IMR-90 (cell line): ENCODE data around the gene CCDC102A. TPM values are rescaled to one million over a fixed set of nuclear protein-coding genes. Genes with fewer than 3 reads are reported as not detected.

ENCODE experiments used
- ATAC-seq: fragments of 200-7000 bp; cut with Tn5 transposase; 2 replicates; pipeline ENCODE4 v1.9.1; 2020; ENCODE audit warnings: low read depth, mild to moderate bottlenecking, moderate library complexity
- BruUV-seq: library from RNA; stranded (reverse); fragments of 400-500 nt; replicated peaks from 2 replicates; lab custom pipeline; 2021; lab: Mats Ljungman, UMichigan
- CTCF ChIA-PET: fragments of 300-600 bp; formaldehyde crosslinking; extraction: SDS; loops from one replicate; lab custom pipeline; 2021; ENCODE audit warnings: antibody characterized with exemption; lab: Yijun Ruan, JAX
- POLR2A ChIA-PET: fragments of 300-600 bp; sonication (Branson Sonifier 250); formaldehyde crosslinking; loops from one replicate; lab custom pipeline; 2022; ENCODE audit warnings: antibody characterized with exemption; ENCODE audit not compliant: unreplicated experiment; lab: Charles Lee
- DNase-seq: peaks from one replicate; pipeline ENCODE4 v3.0.0; 2013
- H2AFZ ChIP-seq: replicated peaks from 2 replicates; pipeline ENCODE3; 2013; ENCODE audit warnings: low read length, mild to moderate bottlenecking; ENCODE audit not compliant: poor library complexity
- H2AK5ac ChIP-seq: 2 replicates; pipeline ENCODE4 v1.6.1; 2013; ENCODE audit warnings: low read depth, low read length, inconsistent platforms
- H2AK9ac ChIP-seq: replicated peaks from 2 replicates; pipeline ENCODE3; 2013; ENCODE audit warnings: mild to moderate bottlenecking, low read depth, low read length, moderate library complexity; ENCODE audit not compliant: poor library complexity
- H2BK120ac ChIP-seq: 2 replicates; pipeline ENCODE4 v1.6.1; 2013; ENCODE audit warnings: low read depth, low read length, inconsistent platforms
- H2BK15ac ChIP-seq: 3 replicates; pipeline ENCODE4 v1.6.1; 2013; ENCODE audit warnings: low read depth, low read length, inconsistent platforms
- H2BK20ac ChIP-seq: 2 replicates; pipeline ENCODE4 v1.6.1; 2013; ENCODE audit warnings: low read depth, mild to moderate bottlenecking, inconsistent platforms, low read length, moderate library complexity
- H2BK5ac ChIP-seq: 2 replicates; pipeline ENCODE4 v1.6.1; 2013; ENCODE audit warnings: mild to moderate bottlenecking, low read depth, low read length, inconsistent platforms; ENCODE audit not compliant: poor library complexity, severe bottlenecking
- H3K14ac ChIP-seq: replicated peaks from 2 replicates; pipeline ENCODE4 v1.6.1; 2013; ENCODE audit warnings: low read depth, low read length, inconsistent platforms
- H3K18ac ChIP-seq: 2 replicates; pipeline ENCODE4 v1.6.1; 2013; ENCODE audit warnings: low read depth, low read length, control low read depth
- H3K23ac ChIP-seq: 2 replicates; pipeline ENCODE4 v1.6.1; 2013; ENCODE audit warnings: low read depth, low read length, inconsistent platforms
- H3K27ac ChIP-seq: 2 replicates; pipeline ENCODE4 v1.5.1; 2013; ENCODE audit warnings: mild to moderate bottlenecking, control low read depth, low read length; ENCODE audit not compliant: insufficient read depth
- H3K27me3 ChIP-seq: 2 replicates; pipeline ENCODE4 v1.6.1; 2013; ENCODE audit warnings: low read length; ENCODE audit not compliant: control insufficient read depth, insufficient read depth
- H3K36me3 ChIP-seq: 2 replicates; pipeline ENCODE4 v1.6.1; 2013; ENCODE audit warnings: low read length, mixed read lengths; ENCODE audit not compliant: control insufficient read depth, insufficient read depth
- H3K4ac ChIP-seq: 2 replicates; pipeline ENCODE4 v1.6.1; 2013; ENCODE audit warnings: low read depth, low read length, inconsistent platforms
- H3K4me1 ChIP-seq: 2 replicates; pipeline ENCODE4 v1.6.1; 2013; ENCODE audit warnings: low read length, mixed read lengths; ENCODE audit not compliant: control insufficient read depth, insufficient read depth
- H3K4me2 ChIP-seq: 2 replicates; pipeline ENCODE4 v1.6.1; 2013; ENCODE audit warnings: low read depth, mild to moderate bottlenecking, control low read depth, low read length, moderate library complexity
- H3K4me3 ChIP-seq: 2 replicates; pipeline ENCODE4 v1.5.1; 2013; ENCODE audit warnings: low read depth, mild to moderate bottlenecking, control low read depth, low read length, moderate library complexity; ENCODE audit not compliant: insufficient read depth
- H3K56ac ChIP-seq: 2 replicates; pipeline ENCODE4 v1.6.1; 2013; ENCODE audit warnings: low read length, inconsistent platforms; ENCODE audit not compliant: insufficient read depth; ENCODE audit errors: extremely low read depth
- H3K79me1 ChIP-seq, 2 experiments: 2 replicates each; pipeline ENCODE4 v1.6.1; 2013; ENCODE audit warnings: low read length in 2 of 2, inconsistent platforms in 1 of 2, low read depth in 1 of 2
- H3K9ac ChIP-seq: 2 replicates; pipeline ENCODE4 v1.6.1; 2013; ENCODE audit warnings: low read depth, low read length, control low read depth
- H3K9me1 ChIP-seq: 2 replicates; pipeline ENCODE4 v1.6.1; 2013; ENCODE audit warnings: low read length, inconsistent platforms; ENCODE audit not compliant: insufficient read depth
- H3K9me3 ChIP-seq: 2 replicates; pipeline ENCODE4 v1.6.1; 2013; ENCODE audit warnings: low read length; ENCODE audit not compliant: control insufficient read depth, insufficient read depth
- H4K20me1 ChIP-seq: 2 replicates; pipeline ENCODE4 v1.6.1; 2013; ENCODE audit warnings: low read length, inconsistent platforms; ENCODE audit not compliant: insufficient read depth
- H4K5ac ChIP-seq: 2 replicates; pipeline ENCODE4 v1.6.1; 2013; ENCODE audit warnings: mild to moderate bottlenecking, low read depth, low read length, control low read depth
- H4K8ac ChIP-seq, 2 experiments: 2 replicates each; pipeline ENCODE4 v1.6.1; 2013; ENCODE audit warnings: low read depth in 2 of 2, low read length in 2 of 2, control low read depth in 1 of 2, inconsistent platforms in 1 of 2
- H4K91ac ChIP-seq: 2 replicates; pipeline ENCODE4 v1.6.1; 2013; ENCODE audit warnings: low read depth, low read length, inconsistent platforms; ENCODE audit not compliant: insufficient read depth
- BHLHE40 ChIP-seq: fragments of 150-350 bp; IDR thresholded peaks from 2 replicates; pipeline ENCODE4 v1.6.1; 2016; ENCODE audit warnings: mild to moderate bottlenecking, low read depth, low read length
- CEBPB ChIP-seq: IDR thresholded peaks from 2 replicates; pipeline ENCODE4 v1.6.1; 2012; ENCODE audit warnings: low read depth, low read length, improper control_type of control experiment
- CHD1 ChIP-seq: IDR thresholded peaks from 2 replicates; pipeline ENCODE4 v1.6.1; 2012; ENCODE audit warnings: low read depth, low read length, improper control_type of control experiment
- CTCF ChIP-seq: conservative IDR thresholded peaks from 2 replicates; pipeline ENCODE4 v1.5.1; 2012; ENCODE audit warnings: mild to moderate bottlenecking, low read depth, low read length, improper control_type of control experiment
- FOS ChIP-seq: fragments of 150-350 bp; IDR thresholded peaks from 2 replicates; pipeline ENCODE4 v1.6.1; 2016; ENCODE audit warnings: low read depth, low read length
- MAFK ChIP-seq: IDR thresholded peaks from 2 replicates; pipeline ENCODE4 v1.6.1; 2012; ENCODE audit warnings: low read depth, low read length, improper control_type of control experiment
- MAZ ChIP-seq: IDR thresholded peaks from 2 replicates; pipeline ENCODE4 v1.6.1; 2012; ENCODE audit warnings: low read depth, mild to moderate bottlenecking, low read length, improper control_type of control experiment, moderate library complexity, borderline replicate concordance
- MXI1 ChIP-seq: IDR thresholded peaks from 2 replicates; pipeline ENCODE4 v1.6.1; 2012; ENCODE audit warnings: low read depth, mild to moderate bottlenecking, low read length, moderate library complexity, borderline replicate concordance
- NFE2L2 ChIP-seq: fragments of 150-350 bp; IDR thresholded peaks from 2 replicates; pipeline ENCODE4 v1.6.1; 2016; ENCODE audit warnings: low read depth, mild to moderate bottlenecking, low read length
- POLR2A ChIP-seq: IDR thresholded peaks from 2 replicates; pipeline ENCODE4 v1.6.1; 2012; ENCODE audit warnings: mild to moderate bottlenecking, low read depth, low read length
- RAD21 ChIP-seq: IDR thresholded peaks from 2 replicates; pipeline ENCODE4 v1.6.1; 2012; ENCODE audit warnings: low read length, improper control_type of control experiment
- RCOR1 ChIP-seq: IDR thresholded peaks from 2 replicates; pipeline ENCODE4 v1.6.1; 2012; ENCODE audit warnings: mild to moderate bottlenecking, low read length, improper control_type of control experiment; ENCODE audit not compliant: insufficient replicate concordance
- RFX5 ChIP-seq: IDR thresholded peaks from 2 replicates; pipeline ENCODE4 v1.8.0; 2012; ENCODE audit warnings: low read depth, mild to moderate bottlenecking, low read length, moderate library complexity
- SMC3 ChIP-seq: fragments of 150-350 bp; IDR thresholded peaks from 2 replicates; pipeline ENCODE4 v1.6.1; 2016; ENCODE audit warnings: low read depth, mild to moderate bottlenecking, antibody characterized with exemption, low read length, moderate library complexity
- USF2 ChIP-seq: fragments of 150-350 bp; IDR thresholded peaks from 2 replicates; pipeline ENCODE4 v1.6.1; 2017; ENCODE audit warnings: mild to moderate bottlenecking, antibody characterized with exemption, low read length, low read depth
- WGBS, 2 experiments: methylation state at CpG; one replicate each; pipeline versions ENCODE4 v1.1.5 to v1.1.7; 2013; ENCODE audit warnings: missing lambda C conversion rate in 2 of 2; ENCODE audit not compliant: insufficient read length in 1 of 2; ENCODE audit errors: extremely low coverage in 2 of 2; 5-methylcytosine and 5-hydroxymethylcytosine counted together
- dilution Hi-C: fragments of 300-500 bp; cut with HindIII; formaldehyde crosslinking; loops from one replicate; pipeline ENCODE4 v1.14.3; 2018; ENCODE audit warnings: low sequenced_read_pairs; ENCODE audit not compliant: unreplicated experiment
- in situ Hi-C: fragments of 300-500 bp; cut with MboI; formaldehyde crosslinking; loops from 3 replicates; pipeline ENCODE4 v1.14.3; 2019; ENCODE audit warnings: low sequenced_read_pairs, inconsistent platforms, mixed read lengths
- intact Hi-C: fragments of 100-400 bp; cut with micrococcal nuclease; formaldehyde crosslinking; loops from 2 replicates; pipeline ENCODE4 v1.10.0; 2022
- polyA plus RNA-seq, 3 experiments: library from polyadenylated mRNA; depleted of rRNA; stranded (reverse); fragments of >200 nt; gene quantifications; 2 replicates each; pipeline ENCODE4 v1.2.3, GENCODE V29; 2012; ENCODE audit warnings: low replicate concordance in 1 of 3
- total RNA-seq: library from RNA; depleted of rRNA; stranded (reverse); fragments of >200 nt; gene quantifications from 2 replicates; pipeline ENCODE4 v1.2.3, GENCODE V29; 2012

The CCDC102A gene
- total and polyA plus RNA-seq, 2 of the 4 experiments (the other 2 are of a cell fraction): 5.4 to 8.5 TPM

GRCh38 chr16:57563761-57564160 is 27.4 kb upstream of the CCDC102A start:
- dilution Hi-C loops: no loop called here
- Histone ChIP-seq H2AK9ac (no peak overlapping the region), H3K9me3 (peaks cover 23% of the 10 kb centered on the region), H2BK20ac (no peak overlapping the region), H2AK5ac (no peak overlapping the region), H3K36me3 (no peaks in the 10 kb centered on the region), H3K56ac (no peak overlapping the region), H3K4me1 (peaks cover 3% of the 10 kb centered on the region; the same call in 1 of the 2 replicates), H2BK15ac (no peak overlapping the region), H3K79me1 (no peaks in the 10 kb centered on the region), H3K9ac (no peak overlapping the region), H4K91ac (no peak overlapping the region), H3K9me1 (no peaks in the 10 kb centered on the region), H3K27me3 (peaks cover 29% of the 10 kb centered on the region), H3K18ac (no peak overlapping the region), H4K8ac (no peak overlapping the region), H3K27ac (no peak overlapping the region), H3K14ac (no peak overlapping the region), H4K20me1 (no peaks in the 10 kb centered on the region), H4K5ac (no peak overlapping the region), H2BK120ac (no peak overlapping the region), H2BK5ac (no peak overlapping the region), H2AFZ (no peak overlapping the region), H3K4me3 (no peak overlapping the region), H3K4me2 (no peak overlapping the region), H3K4ac (no peak overlapping the region), H3K23ac (no peak overlapping the region)
- ChIA-PET CTCF (no interaction called here), POLR2A (no interaction called here)
- intact Hi-C loops: no loop called here
- no peak for DNase-seq
- no TSS peak for BruUV-seq
- TF ChIP-seq RAD21: no peak
- TF ChIP-seq USF2: no peak
- TF ChIP-seq CHD1: no peak
- no peak for TF ChIP-seq SMC3
- TF ChIP-seq CTCF: no peak
- no peak for TF ChIP-seq RCOR1
- TF ChIP-seq RFX5: no peak
- no peak for TF ChIP-seq FOS
- no peak for TF ChIP-seq NFE2L2
- no peak for TF ChIP-seq MXI1
- no peak for TF ChIP-seq POLR2A
- TF ChIP-seq MAFK: no peak
- TF ChIP-seq MAZ: no peak
- TF ChIP-seq CEBPB: no peak
- no peak for TF ChIP-seq BHLHE40
- in situ Hi-C loops: loop anchor here (10.0 kb wide), 1 partner anchor 441 kb away; the partner anchor contains the start of genes USB1 and ZNF319
- ATAC-seq: no peak
- WGBS, 2 experiments: 56% methylated on average over 4 of the region's 12 CpGs; no CpG with 5 or more reads in 1 of the 2 experiments
